Stimulated activated CD8-positive, alpha-beta memory T cell treated with anti-CD3 and anti-CD28 coated beads, Interleukin-7, amount 100 ng/mL, for 24 hours (primary cell): ENCODE results near the gene ADAM12.

Source experiments
- DNase-seq: peaks from one replicate; pipeline ENCODE4 v3.0.0-alpha.2; 2020; ENCODE audit warnings: low read depth

ADAM12 gene

GRCh38 chr10:126387931-126388911, at the start of gene ADAM12:
Gene ADAM12, minus strand, starts transcription at chr10:126388477. Its CDS starts 332 bp downstream, at chr10:126388145.
- no peak for DNase-seq

- DNase-seq: no peak
Observed at GRCh38 chr10:126437635-126438406, 49.5 kb upstream of the ADAM12 start.

GRCh38 chr10:126434235-126434634, 46.0 kb upstream of the ADAM12 start:
- no peak for DNase-seq

- DNase-seq: no peak
Observed at GRCh38 chr10:126433351-126433750, 45.1 kb upstream of the ADAM12 start.

GRCh38 chr10:126432507-126432906, 44.2 kb upstream of the ADAM12 start:
- DNase-seq: no peak

GRCh38 chr10:126431816-126432215, 43.5 kb upstream of the ADAM12 start:
- DNase-seq: no peak

- no peak for DNase-seq
Observed at GRCh38 chr10:126430512-126430911, 42.2 kb upstream of the ADAM12 start.

- DNase-seq: no peak
Observed at GRCh38 chr10:126429275-126429674, 41.0 kb upstream of the ADAM12 start.

GRCh38 chr10:126425489-126426065, 37.3 kb upstream of the ADAM12 start:
- no peak for DNase-seq

GRCh38 chr10:126425032-126425431, 36.8 kb upstream of the ADAM12 start:
- no peak for DNase-seq

- DNase-seq: no peak
Observed at GRCh38 chr10:126423732-126424491, 35.6 kb upstream of the ADAM12 start.

GRCh38 chr10:126422567-126422966, 34.3 kb upstream of the ADAM12 start:
- no peak for DNase-seq

- no peak for DNase-seq
Observed at GRCh38 chr10:126421756-126422256, 33.5 kb upstream of the ADAM12 start.

GRCh38 chr10:126420567-126421300, 32.5 kb upstream of the ADAM12 start:
- no peak for DNase-seq

GRCh38 chr10:126417220-126417825, 29.0 kb upstream of the ADAM12 start:
- no peak for DNase-seq

- DNase-seq: no peak
Observed at GRCh38 chr10:126409821-126410220, 21.5 kb upstream of the ADAM12 start.

GRCh38 chr10:126408953-126409641, 20.8 kb upstream of the ADAM12 start:
- DNase-seq: no peak

GRCh38 chr10:126407831-126408230, 19.6 kb upstream of the ADAM12 start:
- DNase-seq: no peak

GRCh38 chr10:126405239-126405775, 17.0 kb upstream of the ADAM12 start:
- DNase-seq: no peak
